B cell (primary cell): ENCODE results near the gene PCNX3.

Experiments used
- EZH2 ChIP-seq: IDR thresholded peaks from 2 replicates; pipeline ENCODE4 v1.6.1; 2012; ENCODE audit warnings: borderline replicate concordance, low read depth, mild to moderate bottlenecking, moderate library complexity, low read length; ENCODE audit not compliant: insufficient read depth, poor library complexity, severe bottlenecking
- TF ChIP-seq, protein P1 (sequence below): fragments of 200-600 bp; IDR thresholded peaks from one replicate; pipeline ENCODE4 v1.8.0; 2022; ENCODE audit warnings: antibody characterized with exemption, mild to moderate bottlenecking

DNA sequence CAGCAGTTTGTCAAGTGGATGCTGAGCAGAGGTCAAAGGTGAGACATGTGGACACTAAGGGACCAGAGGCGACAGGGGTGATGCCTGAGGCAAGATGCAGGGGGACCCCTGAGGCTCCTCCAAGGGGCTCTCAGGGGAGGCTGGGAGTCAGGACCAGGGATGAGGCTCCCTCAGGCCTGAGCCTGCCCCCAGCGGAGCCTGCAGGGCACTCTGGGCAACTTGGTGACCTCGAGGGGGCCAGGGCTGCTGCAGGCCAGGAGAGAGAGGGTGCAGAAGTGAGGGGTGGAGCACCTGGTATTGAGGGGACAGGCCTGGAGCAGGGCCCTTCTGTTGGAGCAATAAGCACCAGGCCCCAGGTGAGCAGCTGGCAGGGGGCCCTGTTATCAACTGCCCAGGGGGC lies 33.6 kb upstream of the PCNX3 start:
- TF ChIP-seq, protein P1, sequence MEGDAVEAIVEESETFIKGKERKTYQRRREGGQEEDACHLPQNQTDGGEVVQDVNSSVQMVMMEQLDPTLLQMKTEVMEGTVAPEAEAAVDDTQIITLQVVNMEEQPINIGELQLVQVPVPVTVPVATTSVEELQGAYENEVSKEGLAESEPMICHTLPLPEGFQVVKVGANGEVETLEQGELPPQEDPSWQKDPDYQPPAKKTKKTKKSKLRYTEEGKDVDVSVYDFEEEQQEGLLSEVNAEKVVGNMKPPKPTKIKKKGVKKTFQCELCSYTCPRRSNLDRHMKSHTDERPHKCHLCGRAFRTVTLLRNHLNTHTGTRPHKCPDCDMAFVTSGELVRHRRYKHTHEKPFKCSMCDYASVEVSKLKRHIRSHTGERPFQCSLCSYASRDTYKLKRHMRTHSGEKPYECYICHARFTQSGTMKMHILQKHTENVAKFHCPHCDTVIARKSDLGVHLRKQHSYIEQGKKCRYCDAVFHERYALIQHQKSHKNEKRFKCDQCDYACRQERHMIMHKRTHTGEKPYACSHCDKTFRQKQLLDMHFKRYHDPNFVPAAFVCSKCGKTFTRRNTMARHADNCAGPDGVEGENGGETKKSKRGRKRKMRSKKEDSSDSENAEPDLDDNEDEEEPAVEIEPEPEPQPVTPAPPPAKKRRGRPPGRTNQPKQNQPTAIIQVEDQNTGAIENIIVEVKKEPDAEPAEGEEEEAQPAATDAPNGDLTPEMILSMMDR, result no peak
- TF ChIP-seq EZH2, result no peak
